Measurements from ENCODE around the gene PAM.

DNA sequence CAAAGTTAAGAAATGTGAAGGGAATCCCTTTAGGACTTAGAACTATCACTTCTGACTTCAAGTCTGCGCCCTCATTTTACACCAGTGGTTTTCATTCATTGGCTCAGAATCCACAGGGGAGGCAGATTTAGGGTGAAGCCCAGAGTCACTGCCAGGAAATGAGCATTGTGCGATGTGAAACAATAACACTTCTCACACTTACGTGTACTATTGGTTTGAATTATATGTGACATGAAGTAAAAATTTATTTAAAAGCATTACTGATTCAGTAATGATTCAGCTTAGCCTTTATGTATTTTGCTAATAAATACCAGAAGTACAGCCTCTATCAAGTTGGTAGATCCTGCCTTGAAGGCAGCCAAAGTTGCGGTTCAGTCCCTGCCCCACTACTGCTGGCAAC is 98.6 kb downstream of the PAM start:
- TF ChIP-seq SUZ12 (IDR thresholded peaks at IDR 0.05; ENCODE audit: extremely low read depth, insufficient read depth, insufficient read length) (no peak), YY1 (IDR thresholded peaks at IDR 0.05; ENCODE audit: insufficient read depth, insufficient read length) (no peak), ZNF274 (IDR thresholded peaks at IDR 0.05; ENCODE audit: low read depth, low read length) (no peak)
